HG02610 (cell line): ENCODE results near the gene PLXNA2.

Source experiments
- ATAC-seq: cut with Tn5 transposase; IDR thresholded peaks from one replicate; pipeline ENCODE4 v1.9.1; 2021; ENCODE audit warnings: mild to moderate bottlenecking, moderate library complexity; ENCODE audit not compliant: unreplicated experiment

Gene PLXNA2

DNA sequence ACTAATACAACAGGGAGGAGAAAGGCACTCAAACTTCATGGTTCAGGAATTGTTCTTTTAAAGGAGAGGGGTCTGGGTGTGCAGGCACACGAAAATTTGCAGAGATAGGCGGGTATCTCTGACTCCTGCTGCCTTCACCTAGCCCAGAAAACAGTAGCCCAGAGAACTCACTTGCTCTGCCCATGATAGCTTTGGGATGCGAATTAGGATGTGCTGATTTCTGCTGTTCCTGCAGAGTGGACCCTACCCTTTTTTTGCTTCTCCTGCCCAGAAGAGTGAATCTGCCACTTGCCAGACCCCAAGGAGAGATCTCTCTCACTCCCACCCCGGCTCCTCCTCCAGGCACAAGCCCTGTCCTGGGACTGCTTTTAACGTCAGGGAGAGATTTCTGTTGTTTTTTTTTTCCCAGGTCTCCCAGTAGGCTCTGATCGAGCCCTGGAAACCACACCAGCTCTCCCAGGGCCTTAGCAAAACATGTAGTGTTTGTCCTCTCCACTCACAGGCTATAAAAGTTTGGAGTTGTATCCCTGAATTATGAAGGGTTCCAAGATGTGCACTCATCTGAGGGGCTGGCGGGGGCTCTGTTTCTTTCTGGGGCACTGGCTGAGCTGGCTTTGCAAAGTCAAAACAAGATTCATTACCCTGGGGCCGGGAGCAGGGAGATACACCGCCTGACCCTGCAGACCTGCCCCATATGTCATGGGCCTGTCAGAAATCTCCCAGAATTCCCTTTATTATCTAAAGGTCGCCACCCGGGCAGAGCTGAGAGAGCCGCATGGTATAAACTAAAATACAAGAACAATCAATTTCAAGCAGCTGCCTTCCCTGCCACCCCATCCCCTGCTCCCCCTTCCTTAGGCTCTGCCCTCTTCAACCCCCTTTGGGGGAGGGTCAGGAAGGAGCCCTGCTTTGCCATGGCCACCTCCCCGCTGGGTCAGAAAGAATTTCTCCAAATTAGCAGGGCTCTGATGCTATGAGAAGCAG is 17.9 kb downstream of the PLXNA2 start:
- no peak for ATAC-seq

DNA sequence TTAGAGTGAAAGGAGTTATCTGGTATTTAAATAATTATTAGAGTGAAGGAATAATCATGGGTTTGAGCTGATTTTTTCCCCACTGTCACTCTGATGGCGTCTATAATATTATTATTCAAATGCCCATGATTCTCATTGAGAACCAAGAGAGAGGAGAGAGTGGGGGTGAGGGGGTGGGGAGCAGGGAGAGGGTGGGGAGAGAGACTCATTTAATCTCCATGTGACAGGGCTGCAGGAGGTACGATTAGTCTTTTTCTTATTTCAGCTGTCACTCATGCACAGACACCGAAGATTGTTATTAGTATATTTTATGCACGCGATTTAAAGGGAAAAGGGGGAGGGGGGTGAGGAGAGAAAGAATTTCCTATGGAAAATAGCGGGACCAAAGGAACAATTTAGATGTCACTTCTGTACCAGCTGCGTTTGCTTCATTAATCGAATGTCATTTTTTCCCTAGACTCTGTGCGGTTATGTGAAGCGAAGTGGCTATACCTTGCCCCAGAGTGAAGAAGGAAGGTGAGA is 19.9 kb downstream of the PLXNA2 start:
- no peak for ATAC-seq

DNA sequence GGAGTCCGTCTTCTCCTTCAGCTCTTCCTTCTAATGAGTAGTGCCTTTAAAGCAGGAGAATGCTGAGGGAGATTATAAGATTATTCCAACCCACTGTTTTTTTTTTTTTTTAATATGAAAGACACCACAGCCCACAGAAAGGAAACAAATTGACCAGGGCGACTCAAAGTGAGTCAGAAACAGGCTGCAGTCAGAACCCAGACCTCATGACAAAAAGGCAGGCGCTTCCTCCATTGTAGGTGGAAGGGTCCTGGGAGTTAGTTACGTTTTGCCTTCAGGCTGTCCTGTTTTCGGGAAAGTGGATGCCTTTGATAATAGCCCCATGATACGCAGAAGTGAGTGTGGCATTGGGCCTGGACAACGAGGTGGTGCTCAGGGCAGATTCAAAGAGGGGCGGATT is 21.0 kb downstream of the PLXNA2 start:
- no peak for ATAC-seq

DNA sequence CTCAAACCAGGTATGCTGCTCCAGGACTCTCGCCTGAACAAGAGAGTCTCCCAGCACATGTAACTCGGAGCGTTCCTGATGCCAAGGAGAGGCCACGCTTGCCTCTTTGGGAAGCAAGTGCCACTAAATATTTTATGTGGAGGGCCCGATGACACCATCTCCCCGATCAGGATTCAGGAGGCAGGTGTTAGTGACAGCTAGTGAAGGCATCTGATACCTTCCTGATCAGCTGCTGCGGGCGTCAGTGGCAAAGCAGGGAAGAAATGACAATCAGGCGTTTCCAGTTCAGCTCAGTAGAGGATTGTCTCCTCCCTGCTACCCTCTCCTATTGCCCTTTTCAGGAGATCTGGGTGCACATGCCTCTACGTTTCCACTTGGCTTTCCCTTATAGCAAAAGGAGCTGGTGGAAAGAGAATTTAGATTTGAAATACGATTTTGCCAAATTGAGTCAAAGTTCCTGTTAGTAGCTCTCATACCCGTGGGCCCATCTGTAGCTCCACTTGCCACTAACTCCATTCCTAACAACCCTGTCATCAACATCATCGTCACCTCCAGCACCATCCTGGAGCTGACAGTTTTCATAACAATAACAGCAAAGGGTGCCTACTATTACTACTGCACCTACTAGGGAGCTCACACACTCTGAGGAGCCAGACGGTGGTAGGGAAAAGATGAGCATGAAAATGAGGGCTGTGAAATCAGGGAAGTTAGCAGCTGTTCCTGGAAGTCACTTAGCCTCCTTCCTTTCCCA is 21.6 kb downstream of the PLXNA2 start:
- ATAC-seq, result no peak

DNA sequence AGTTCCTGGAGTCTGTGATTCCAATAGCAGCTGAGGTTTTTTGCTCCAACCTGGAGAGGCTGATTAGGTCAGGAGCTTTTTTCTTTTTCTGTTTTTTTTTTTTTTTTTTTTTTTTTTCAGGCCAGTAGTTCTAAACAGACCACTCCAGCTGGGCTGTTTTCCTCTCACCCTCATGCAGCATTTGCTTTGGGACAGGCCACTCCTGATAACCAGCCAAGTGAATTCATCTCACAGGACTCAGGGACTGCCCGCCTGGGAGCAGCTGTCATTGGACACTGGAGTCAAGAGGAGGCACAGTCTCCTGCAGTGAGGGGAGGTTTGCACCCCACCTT is 22.9 kb downstream of the PLXNA2 start:
- ATAC-seq, result no peak

DNA sequence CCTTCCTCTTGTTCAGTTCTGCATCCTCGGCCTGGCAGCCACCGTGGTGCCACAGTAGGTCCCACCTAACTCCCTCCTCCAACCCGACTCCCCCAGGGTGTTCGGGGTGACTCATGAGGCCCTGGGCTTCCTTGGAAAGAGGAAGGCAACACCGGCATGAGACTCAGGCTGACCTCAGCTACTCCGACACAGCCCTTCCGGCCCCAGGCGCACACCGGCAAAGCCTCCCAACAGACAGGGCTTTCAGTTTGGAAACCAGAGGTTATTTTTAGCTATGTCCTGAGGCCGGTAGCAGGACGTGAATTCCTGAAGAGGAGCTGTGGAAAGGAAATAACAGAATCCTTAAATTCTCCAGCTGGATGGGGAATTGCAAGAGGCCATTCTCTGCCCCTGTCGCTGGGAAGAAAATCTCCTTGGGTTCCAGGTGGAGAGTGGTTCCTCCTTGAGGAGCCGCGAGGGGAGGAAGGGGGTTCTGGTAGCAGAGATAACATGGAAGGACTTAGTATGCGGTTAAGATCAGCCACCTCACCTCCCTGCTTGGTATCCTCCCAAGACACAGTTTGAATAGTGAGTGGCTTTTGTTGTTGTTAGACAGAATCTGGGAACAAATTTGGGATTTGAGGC is 24.4 kb downstream of the PLXNA2 start:
- no peak for ATAC-seq

DNA sequence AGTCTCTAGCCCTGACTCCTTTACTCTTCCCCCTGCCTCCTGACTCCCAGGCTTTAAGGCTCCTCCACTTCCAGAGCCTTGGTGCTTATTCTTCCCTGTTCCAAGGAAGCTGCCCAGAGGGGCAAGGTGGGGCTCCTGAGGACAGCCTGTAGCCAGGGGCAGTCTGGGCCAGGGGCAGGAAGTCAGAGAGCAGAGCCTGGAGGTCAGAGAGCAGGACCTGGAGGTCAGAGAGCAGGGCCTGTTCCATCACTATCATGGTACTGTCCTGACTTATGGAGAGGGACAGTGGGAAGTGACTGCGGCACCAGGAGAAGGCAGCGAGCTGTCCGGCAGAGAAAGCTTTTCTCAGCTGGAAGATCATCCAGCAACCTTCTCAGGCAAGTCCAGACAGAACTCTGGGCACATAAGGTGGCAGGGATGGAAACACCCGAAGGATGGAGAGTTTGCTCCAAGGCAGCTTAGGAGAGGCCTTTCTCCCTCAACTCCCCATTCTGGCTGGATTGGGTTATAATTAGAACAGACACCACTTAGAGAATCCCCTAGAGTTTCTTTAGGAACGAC is 25.0 kb downstream of the PLXNA2 start:
- no peak for ATAC-seq

DNA sequence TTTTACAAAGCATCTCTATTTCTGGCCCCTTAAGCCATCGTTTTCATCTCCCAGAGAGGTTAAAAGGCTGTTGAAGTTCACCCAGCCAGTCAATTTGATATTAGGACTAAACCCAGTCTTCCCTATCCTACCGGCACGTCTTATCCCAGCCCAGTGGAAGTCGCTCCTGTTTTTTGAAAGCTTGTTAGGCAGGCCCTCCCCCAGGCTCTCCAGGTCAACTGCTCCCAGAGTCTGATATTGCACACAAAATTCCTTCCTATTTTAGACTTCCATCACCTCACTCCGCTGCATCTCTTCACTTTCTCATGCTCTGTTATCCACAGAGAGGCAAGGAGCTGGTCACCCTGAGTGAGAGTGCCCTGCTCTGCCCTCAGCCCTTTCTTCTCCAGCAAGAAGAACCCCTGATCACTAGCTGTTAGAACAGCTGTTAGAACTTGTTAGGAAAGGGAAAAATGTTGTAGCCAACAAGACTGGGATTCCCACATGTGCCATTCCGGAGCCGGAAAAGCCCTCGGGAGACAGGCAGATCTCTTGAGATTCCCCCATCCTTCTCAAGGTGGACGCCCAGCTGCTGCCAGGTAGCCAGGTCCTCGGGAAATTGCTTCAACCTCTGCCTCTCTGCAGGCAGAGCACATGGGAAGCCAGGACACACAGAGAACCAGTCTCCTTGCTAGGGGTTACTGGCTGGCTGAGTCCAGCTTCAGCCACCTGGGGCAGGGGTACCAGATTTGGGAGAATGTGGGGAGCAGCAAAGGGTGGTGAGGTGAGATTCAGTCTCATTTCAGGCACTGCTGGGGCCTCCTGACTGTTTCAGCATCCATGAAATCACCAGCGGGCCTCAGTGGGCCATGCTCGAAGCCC is 25.7 kb downstream of the PLXNA2 start:
- ATAC-seq, result no peak

DNA sequence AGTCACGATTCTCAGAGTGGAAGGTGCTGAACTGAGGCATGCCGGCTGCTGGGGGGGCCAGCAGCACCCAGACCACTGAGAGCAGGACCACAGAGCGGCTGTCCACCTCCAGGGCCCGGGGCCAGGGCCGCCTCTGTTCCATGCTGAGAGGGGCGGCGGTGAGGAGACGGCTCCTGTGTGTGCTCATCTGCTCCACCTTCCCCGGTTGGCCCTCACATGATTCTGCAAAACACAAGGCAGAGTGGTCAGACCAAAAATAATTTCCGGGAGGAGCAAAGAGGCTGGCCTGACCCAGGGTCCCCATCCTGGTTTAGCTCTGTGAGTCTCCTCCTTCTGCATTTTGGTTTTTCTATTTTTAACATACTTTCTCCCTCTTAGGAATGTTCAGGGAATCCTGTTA is 26.4 kb downstream of the PLXNA2 start:
- no peak for ATAC-seq

DNA sequence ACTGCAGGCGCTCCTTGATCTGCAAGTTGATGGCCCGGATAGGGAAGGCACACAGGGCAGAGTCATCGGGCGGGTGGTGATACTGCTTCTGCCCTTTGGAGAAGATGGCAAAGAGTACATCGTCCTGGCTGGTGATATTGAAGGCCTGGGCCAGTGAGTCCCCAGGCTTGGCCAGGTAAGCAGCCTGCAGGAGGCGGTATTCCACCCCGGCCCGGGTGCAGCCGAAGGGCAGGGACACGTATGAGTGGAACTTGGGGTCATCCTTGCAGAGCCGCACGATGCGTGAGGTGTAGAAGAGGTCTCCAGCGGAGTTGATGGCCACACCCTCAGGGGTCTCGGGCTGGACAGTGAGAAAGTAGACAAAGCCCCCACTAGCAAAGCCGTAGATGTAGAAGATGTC is 27.4 kb downstream of the PLXNA2 start:
- no peak for ATAC-seq

DNA sequence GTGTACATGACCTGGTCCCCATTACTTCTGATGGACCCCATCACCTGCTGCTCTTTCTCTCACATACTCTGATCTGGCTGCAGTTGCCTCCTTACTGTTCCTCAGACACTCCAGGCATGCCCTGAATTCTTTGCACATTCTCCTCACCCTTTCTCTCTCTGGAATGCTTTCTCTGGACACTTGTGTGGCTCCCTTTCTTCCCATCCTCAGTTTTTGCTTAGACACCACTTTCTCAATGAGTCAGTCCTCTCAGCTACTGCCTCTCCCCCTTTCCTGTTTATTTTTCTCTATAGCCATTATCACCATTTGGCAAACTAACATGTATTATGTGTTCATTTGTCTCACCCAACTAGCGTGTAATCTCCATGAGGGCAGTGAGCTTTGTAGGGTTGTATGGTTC is 28.1 kb downstream of the PLXNA2 start:
- ATAC-seq, result no peak

DNA sequence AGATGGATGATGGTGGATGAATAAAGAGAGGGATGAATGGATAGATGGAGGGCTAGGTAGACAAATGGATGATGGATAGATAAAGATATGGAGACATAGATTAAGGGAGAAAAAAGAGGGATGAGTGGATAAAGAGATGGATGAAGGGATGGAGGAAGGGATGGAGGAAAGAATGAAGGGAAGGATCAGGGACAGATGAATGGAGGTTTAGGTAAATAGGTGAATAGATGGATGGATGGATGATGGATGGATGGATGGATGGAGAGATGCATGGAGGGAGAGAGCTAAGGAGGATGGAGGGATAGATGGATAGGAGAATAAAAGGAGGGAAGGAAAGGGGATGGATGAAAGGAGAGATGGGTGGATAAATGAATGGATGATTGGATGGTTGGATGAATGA is 28.8 kb downstream of the PLXNA2 start:
- ATAC-seq, result no peak

DNA sequence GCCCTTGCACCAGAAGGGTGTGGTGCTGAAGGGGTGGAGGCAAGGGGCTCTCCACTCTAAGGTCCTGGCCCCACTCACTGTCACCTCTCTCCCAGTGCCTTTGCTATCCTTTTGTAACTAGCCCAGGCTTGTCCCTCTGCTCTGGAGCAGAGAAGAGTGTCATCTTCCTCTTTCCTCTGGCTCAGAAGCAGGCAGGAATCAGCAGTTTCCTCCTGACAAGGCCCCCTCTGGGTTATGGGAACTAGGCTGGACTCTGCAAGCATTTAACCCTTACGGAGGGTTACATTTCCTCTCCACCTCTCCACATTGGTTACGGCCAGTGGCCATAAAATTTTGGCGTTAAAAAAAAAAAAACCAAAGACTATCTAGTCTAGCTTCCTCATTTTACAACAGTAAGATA is 30.4 kb downstream of the PLXNA2 start:
- ATAC-seq, result no peak

DNA sequence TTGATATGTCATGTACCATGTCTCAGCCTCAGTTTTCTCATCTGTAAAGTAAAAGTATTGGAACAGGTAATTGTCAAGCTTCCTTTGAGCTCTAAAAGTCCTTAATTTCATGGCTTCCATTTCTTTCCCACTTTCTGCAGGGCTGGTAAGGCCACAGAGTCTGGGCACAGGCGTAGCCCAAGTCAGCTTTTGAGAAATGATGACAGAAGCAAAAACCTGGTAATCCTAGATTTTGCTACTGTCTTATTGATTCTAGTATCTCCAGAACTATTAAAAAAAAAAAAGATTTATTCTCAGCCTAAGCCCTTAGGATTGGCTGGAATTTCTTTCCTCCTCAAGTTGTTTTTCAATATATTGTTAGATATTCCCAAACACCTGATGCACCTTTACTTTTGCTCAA is 31.3 kb downstream of the PLXNA2 start:
- no peak for ATAC-seq

DNA sequence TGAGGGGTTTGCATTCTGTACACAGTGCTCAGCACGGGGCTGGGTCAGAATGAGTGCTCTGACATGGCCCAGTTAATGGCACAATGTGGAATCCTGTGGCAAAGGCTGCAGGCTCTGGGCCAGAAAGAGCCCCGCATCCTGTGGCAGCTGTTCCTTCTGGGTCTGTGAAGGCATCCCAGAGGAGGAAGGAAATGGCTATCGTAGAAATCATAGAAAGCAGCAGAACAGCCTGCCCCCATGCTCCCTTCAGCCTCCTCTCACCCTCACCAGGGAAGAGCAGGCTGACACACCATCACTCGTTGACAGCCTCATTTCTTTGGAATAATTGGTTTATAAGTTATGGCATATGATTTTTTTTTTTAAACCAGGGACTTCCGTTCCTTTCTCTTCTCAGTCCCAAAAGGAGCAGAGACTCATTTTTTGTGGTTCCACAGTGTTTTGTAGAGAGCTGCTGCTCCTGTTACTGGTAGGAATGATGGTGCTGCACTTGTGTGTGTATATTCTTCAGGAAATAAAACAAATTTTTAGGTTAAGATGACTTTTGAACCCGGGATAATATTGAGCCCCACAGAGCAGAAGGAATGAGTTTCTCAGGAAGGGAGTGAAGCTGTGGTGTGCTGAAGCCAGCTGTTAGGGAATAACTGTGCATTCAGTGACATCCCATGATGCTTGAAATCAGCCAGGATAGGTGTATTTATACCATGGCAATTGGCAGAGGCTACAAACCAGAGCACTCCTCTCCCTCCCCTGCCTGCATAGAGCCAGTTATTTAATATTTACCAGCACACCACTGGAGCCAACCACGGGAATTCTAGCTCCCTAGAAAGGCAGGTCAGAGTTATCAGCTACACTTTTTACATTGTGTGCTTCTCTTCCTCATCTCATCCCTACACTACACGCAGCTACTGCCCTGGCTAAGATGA is 32.0 kb downstream of the PLXNA2 start:
- no peak for ATAC-seq

DNA sequence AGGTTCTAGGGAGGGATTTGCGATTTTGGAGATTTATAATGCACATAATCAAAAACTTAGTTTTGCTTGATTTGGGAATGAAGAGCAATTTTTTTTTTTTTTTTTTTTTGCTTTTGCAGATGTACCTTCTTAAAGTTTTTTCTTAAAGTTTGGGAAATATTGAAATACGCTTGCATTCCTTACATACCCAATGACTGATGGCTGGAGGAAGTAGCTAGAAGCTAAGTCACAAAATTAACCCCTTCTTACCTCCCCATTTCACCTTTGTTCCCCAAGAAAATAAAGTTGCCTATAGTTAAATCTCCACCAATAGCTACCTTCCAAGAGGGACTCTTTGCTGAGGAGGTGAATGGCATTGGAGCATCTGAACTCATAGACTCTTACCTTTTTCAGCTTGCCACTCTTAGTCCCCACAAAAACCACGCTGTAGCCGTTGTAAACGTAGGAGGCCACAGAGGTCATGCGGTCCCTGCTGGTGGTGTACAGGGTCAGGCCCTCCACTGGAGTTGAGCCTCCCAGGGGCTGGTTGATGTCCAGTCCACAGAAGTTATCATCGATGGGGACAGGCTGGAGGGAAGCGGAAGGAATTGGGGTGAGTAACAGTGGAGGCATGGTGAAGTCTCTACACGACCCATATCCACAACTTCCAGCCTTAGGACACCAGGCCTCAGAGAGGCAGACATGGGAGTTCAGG is 34.1 kb downstream of the PLXNA2 start:
- ATAC-seq, result no peak

DNA sequence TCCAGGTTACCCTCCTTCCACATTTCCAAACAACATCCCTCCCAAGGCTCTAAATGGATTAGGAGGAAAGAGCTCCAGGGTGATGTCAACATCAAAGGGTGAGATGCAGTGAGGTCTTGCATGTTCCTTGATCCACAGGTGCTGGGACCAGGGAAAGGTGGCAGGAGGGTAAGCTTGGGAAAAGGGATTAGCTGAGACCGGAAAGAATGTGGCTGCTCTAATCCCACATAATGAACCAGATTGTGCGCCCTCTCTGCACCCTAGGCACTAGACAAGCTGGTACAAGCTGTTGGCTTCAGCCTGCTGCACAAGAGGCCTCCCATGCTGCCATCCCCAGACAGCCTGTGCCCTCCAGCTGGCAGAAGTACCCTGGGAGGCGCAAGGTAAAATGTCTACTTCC is 34.9 kb downstream of the PLXNA2 start:
- ATAC-seq, result no peak

DNA sequence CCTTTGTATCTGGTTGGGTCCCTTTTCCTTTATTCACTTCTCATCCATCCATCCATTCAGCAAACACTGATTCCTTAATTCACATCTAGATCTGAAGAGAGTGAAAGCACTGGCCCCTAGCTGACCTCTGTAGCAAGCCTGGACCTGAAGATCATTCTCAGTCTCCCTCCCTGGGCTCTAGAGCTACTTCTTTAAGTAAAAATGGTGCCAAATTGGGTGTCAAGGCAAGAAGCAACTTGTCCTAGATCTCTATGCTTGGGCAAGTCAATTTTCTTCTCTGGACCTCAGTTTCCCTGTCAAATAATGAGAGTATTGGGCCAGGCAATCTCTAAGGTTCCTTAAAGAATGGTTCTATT is 36.1 kb downstream of the PLXNA2 start:
- ATAC-seq, result no peak
